K562 (cell line): ENCODE results near the gene CAPN12. TPM values are rescaled to one million over a fixed set of nuclear protein-coding genes. Genes with fewer than 3 reads are reported as not detected.

Experiments used
- ATF6 ChIP-seq: sonication (generic); formaldehyde crosslinking; IDR thresholded peaks from 2 replicates; pipeline ENCODE4 v1.4.0; 2020; ENCODE audit warnings: mild to moderate bottlenecking, missing genetic modification reagents
- BHLHE40 ChIP-seq: IDR thresholded peaks from 2 replicates; pipeline ENCODE4 v1.6.1; 2011; ENCODE audit warnings: low read length, improper control_type of control experiment
- HDAC2 ChIP-seq: fragments of 450-650 bp; IDR thresholded peaks from 2 replicates; pipeline ENCODE4 v1.6.1; 2016; ENCODE audit warnings: mild to moderate bottlenecking
- PML ChIP-seq: IDR thresholded peaks from 2 replicates; pipeline ENCODE4 v1.6.1; 2012; ENCODE audit warnings: low read length, inconsistent platforms
- ZEB2 ChIP-seq: fragments of 450-650 bp; IDR thresholded peaks from 2 replicates; pipeline ENCODE4 v1.6.1; 2016
- ZNF384 ChIP-seq: IDR thresholded peaks from 2 replicates; pipeline ENCODE4 v1.6.1; 2012; ENCODE audit warnings: low read depth, low read length, improper control_type of control experiment
- ZZZ3 ChIP-seq: fragments of 450-650 bp; IDR thresholded peaks from 2 replicates; pipeline ENCODE4 v1.6.1; 2016; ENCODE audit warnings: antibody characterized with exemption, mild to moderate bottlenecking, moderate library complexity
- polyA plus RNA-seq, 8 experiments: library from polyadenylated mRNA; depleted of rRNA in 4 of 8; stranded (reverse) in 5 of 8; unstranded in 3 of 8; fragments of >200 nt; fragmentation: Nextera tagmentation in 2 of 8; fragmentation: Illumina TruSeq in 1 of 8; extraction: Ambion mirVana in 2 of 8; extraction: Trizol in 1 of 8; gene quantifications; 2 replicates each; pipeline versions ENCODE4 v1.2.1 to v1.2.3, GENCODE V29; 2011 to 2014; ENCODE audit warnings: inconsistent platforms in 1 of 8, missing spikeins in 1 of 8
- total RNA-seq, 7 experiments: library from RNA; depleted of rRNA in 6 of 7; stranded (reverse); fragments of >200 nt in 6 of 7; fragmentation: Illumina TruSeq in 2 of 7; extraction: Trizol in 2 of 7; gene quantifications; 2 replicates each; pipeline versions ENCODE4 v1.2.1 to v1.2.3, GENCODE V29; 2011 to 2021; ENCODE audit warnings: low replicate concordance in 1 of 7
- TF ChIP-seq, protein P1 (sequence below): fragments of 450-650 bp; formaldehyde crosslinking; IDR thresholded peaks from 2 replicates; pipeline ENCODE4 v1.4.0; 2020; ENCODE audit warnings: mild to moderate bottlenecking
- TF ChIP-seq, protein P2 (sequence below), 2 experiments: fragments of 450-650 bp in 1 of 2; sonication (generic) in 1 of 2; formaldehyde crosslinking in 1 of 2; IDR thresholded peaks; 2 replicates each; pipeline versions ENCODE4 v1.7.1 to v1.9.0; 2016 to 2022; ENCODE audit warnings: inconsistent platforms in 1 of 2, mild to moderate bottlenecking in 1 of 2, missing genetic modification reagents in 1 of 2
- TF ChIP-seq, protein P3 (sequence below): fragments of 450-650 bp; IDR thresholded peaks from 2 replicates; pipeline ENCODE4 v1.6.1; 2016; ENCODE audit warnings: antibody characterized with exemption

The CAPN12 gene
- total and polyA plus RNA-seq, 9 of the 15 experiments (the other 6 are each of a cell fraction or from before 2014, with no cell fraction given) = 0.83 to 7.0 (median 1.6) TPM

DNA sequence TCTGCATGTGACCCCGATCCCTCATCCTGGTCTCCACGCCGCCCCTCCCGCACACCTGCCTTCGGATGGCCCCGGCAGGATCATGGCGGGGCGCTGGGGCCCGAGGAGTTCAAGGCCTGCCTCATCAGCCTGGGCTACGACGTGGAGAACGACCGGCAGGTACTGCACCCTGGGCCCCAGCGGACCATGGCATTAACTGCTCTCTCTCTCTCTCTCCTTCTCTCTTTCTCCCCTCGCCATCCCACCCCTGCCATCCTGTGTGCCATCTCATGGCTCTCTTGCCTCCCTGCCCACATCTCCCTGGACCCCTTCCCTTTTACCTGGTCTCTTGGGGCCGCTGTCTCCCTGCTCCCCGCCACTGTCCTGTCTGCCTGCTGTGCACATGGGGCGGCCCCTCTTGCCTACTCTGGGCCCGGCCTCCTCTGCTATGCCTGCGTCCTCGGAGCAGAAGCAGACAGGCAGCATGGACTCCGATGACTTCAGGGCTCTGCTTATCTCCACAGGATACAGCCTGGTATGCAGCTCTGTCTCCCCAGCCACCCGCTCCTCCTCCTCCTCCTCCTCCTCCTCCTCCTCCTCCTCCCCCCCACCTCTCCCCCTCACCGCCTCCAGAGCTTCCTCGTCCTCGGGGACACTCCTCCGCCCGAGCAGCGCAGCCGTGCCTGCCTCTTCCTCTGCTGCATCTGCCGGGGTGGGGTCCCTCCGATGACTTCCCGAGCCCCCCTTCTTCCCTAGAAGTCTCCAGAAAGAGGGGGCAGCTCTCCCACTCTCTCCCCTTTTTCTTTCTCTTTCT, 16.2 kb downstream of the CAPN12 start (continued):
- TF ChIP-seq, protein P1, sequence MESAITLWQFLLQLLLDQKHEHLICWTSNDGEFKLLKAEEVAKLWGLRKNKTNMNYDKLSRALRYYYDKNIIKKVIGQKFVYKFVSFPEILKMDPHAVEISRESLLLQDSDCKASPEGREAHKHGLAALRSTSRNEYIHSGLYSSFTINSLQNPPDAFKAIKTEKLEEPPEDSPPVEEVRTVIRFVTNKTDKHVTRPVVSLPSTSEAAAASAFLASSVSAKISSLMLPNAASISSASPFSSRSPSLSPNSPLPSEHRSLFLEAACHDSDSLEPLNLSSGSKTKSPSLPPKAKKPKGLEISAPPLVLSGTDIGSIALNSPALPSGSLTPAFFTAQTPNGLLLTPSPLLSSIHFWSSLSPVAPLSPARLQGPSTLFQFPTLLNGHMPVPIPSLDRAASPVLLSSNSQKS (CRISPR knock-in tag) = no peak
- TF ChIP-seq ZZZ3 (no peak), ATF6 (CRISPR knock-in tag) (no peak), ZEB2 (no peak), BHLHE40 (no peak), HDAC2 (0 out of 2 replicates have a peak, but pooled peaks have one; percentile 45), PML (no peak), ZNF384 (no peak)
- TF ChIP-seq, protein P2, sequence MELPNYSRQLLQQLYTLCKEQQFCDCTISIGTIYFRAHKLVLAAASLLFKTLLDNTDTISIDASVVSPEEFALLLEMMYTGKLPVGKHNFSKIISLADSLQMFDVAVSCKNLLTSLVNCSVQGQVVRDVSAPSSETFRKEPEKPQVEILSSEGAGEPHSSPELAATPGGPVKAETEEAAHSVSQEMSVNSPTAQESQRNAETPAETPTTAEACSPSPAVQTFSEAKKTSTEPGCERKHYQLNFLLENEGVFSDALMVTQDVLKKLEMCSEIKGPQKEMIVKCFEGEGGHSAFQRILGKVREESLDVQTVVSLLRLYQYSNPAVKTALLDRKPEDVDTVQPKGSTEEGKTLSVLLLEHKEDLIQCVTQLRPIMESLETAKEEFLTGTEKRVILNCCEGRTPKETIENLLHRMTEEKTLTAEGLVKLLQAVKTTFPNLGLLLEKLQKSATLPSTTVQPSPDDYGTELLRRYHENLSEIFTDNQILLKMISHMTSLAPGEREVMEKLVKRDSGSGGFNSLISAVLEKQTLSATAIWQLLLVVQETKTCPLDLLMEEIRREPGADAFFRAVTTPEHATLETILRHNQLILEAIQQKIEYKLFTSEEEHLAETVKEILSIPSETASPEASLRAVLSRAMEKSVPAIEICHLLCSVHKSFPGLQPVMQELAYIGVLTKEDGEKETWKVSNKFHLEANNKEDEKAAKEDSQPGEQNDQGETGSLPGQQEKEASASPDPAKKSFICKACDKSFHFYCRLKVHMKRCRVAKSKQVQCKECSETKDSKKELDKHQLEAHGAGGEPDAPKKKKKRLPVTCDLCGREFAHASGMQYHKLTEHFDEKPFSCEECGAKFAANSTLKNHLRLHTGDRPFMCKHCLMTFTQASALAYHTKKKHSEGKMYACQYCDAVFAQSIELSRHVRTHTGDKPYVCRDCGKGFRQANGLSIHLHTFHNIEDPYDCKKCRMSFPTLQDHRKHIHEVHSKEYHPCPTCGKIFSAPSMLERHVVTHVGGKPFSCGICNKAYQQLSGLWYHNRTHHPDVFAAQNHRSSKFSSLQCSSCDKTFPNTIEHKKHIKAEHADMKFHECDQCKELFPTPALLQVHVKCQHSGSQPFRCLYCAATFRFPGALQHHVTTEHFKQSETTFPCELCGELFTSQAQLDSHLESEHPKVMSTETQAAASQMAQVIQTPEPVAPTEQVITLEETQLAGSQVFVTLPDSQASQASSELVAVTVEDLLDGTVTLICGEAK (IDR thresholded peaks at IDR 0.05) = no peak
- TF ChIP-seq, protein P2 (CRISPR knock-in tag; IDR thresholded peaks at IDR 0.05) = no peak
- TF ChIP-seq, protein P3, sequence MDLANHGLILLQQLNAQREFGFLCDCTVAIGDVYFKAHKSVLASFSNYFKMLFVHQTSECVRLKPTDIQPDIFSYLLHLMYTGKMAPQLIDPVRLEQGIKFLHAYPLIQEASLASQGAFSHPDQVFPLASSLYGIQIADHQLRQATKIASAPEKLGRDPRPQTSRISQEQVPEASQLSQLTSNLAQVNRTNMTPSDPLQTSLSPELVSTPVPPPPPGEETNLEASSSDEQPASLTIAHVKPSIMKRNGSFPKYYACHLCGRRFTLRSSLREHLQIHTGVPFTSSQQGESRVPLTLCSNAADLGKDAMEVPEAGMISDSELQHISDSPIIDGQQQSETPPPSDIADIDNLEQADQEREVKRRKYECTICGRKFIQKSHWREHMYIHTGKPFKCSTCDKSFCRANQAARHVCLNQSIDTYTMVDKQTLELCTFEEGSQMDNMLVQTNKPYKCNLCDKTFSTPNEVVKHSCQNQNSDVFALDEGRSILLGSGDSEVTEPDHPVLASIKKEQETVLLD = no peak
